ENCODE results near the gene CKMT2. TPM values are rescaled to one million over a fixed set of nuclear protein-coding genes. Genes with fewer than 3 reads are reported as not detected.

CKMT2 gene
- total and polyA plus RNA-seq, 7 donors, result 0.96 to 11.1 (median 4.6) TPM

DNA sequence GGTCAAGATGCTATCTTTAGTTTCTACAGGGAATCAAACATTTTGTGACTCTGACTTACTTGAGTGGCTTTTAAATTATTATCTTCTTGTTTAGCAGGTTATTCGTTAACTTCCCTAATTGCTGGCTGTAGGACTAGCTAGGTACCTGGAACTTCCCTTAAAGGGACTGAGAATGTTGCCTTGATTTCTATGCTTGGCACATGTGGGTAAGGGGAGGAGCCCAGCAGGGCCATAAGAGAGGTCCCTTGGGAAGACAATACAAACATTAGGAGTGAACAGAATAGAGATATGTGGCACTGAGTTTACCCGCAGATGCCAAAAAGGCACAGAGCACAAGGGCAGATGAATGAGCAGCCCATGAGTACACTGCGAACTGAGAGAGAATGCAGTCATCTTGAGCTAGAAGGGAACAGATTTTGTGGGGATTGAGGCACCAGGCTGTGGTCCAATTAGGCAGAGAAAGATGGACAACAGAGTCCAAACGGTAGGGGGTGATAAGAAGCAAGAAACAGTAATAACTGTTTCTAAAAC, 9.8 kb downstream of the CKMT2 start:
- Histone ChIP-seq H3K27ac (no peak overlapping the region), H3K36me3 (no peaks in the 10 kb centered on the region), H3K27me3 (no peaks in the 10 kb centered on the region), H3K4me3 (no peak overlapping the region), H3K9me3 (no peaks in the 10 kb centered on the region), H3K4me1 (peaks cover 0 to 14% (median 7%) of the 10 kb centered on the region in 4 donors)
- intact Hi-C loops (cut with DNase I), result no loop called here
- TF ChIP-seq CTCF (IDR thresholded peaks at IDR 0.05), result no peak
- no peak for TF ChIP-seq EP300 (IDR thresholded peaks at IDR 0.05)
- TF ChIP-seq POLR2A (IDR thresholded peaks at IDR 0.05), result no peak
- TF ChIP-seq POLR2AphosphoS5 (IDR thresholded peaks at IDR 0.05), result no peak
- no peak for DNase-seq
- 42 to 66% methylated on average over 4 of the region's 4 CpGs for WGBS, 2 donors

DNA sequence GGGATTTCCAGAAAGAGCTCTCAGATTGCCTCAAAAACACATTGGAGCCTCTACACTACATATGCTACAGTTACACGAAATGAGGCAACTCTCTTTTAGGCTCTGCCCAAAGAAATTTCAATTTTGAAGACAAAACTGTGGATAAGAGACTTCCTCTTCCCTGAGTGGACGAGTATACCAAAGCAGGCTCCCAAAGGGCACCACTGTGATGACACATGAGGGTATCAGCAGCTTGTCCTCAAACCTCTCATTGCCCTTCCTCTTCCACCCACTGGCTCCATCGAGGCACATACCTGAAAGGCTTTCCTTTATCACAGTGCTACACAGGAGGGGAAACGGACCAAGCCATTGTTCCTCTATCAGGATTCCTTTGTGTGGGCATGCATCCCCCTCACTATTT, 11.3 kb downstream of the CKMT2 start:
- H3K4me1 ChIP-seq, result peaks cover 0 to 26% (median 12%) of the 10 kb centered on the region in 4 donors
- TF ChIP-seq POLR2AphosphoS5 (IDR thresholded peaks at IDR 0.05) (no peak), CTCF (IDR thresholded peaks at IDR 0.05) (no peak), EP300 (IDR thresholded peaks at IDR 0.05) (no peak), POLR2A (IDR thresholded peaks at IDR 0.05) (no peak)

DNA sequence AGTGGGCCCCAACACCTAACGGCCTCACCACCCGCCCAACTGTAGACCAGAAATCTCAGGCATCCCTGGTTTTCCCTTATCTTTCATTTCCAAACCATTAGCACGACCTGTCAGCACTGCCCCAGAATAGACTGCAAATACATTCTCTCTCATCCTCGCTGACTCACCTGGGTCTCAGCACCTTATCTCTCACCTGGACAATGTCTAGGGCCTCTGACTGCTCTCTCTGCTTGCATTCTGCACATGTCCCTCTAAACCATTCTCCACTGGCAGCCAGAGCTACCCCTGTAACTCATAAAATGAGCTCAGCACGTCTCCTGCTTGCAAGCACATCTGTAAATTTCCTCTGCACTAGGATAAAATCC, 12.7 kb downstream of the CKMT2 start:
- Histone ChIP-seq H3K36me3 (no peaks in the 10 kb centered on the region), H3K27me3 (no peaks in the 10 kb centered on the region), H3K27ac (no peak overlapping the region), H3K9me3 (no peaks in the 10 kb centered on the region), H3K4me3 (no peak overlapping the region), H3K4me1 (peaks cover 0 to 26% (median 12%) of the 10 kb centered on the region in 4 donors)
- 88 to 91% methylated on average over 5 of the region's 5 CpGs for WGBS, 2 donors
- TF ChIP-seq EP300 (IDR thresholded peaks at IDR 0.05) (no peak), CTCF (IDR thresholded peaks at IDR 0.05) (no peak), POLR2AphosphoS5 (IDR thresholded peaks at IDR 0.05) (no peak)
- intact Hi-C loops (cut with DNase I), result no loop called here
- no peak for DNase-seq

More for the DNA sequence above, 11.3 kb downstream of the CKMT2 start:
- WGBS, 2 donors, result 90 to 91% methylated on average over 4 of the region's 4 CpGs
- no peak overlapping the region for H3K4me3 ChIP-seq
- H3K9me3 ChIP-seq, result no peaks in the 10 kb centered on the region
- intact Hi-C loops (cut with DNase I), result no loop called here
- H3K36me3 ChIP-seq, result no peaks in the 10 kb centered on the region
- H3K27me3 ChIP-seq, result no peaks in the 10 kb centered on the region
- H3K27ac ChIP-seq, result no peak overlapping the region
- DNase-seq, result no peak

DNA sequence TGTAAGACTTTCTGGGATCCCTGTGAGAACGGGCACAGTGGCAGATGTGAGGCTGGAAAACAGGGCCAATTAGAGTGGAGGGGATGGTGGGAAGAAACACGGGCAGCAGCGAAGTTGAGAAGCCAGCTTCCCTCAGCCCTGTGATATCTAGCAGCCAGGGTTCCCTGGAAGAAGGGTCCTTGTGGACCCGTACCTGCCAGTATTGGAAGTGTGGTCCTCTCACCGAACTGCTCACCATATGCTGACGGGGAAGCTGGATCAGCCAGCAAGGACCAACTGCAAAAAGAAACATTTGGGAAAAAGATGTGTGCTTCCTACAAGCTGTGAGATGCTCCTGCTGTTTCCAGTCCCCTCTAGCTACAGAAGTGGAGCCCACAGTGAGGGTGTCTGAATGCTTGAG, 13.6 kb downstream of the CKMT2 start:
- DNase-seq, result no peak
- Histone ChIP-seq H3K9me3 (no peaks in the 10 kb centered on the region), H3K36me3 (no peaks in the 10 kb centered on the region), H3K4me3 (no peak overlapping the region), H3K27ac (no peak overlapping the region), H3K4me1 (peaks cover 0 to 28% (median 12%) of the 10 kb centered on the region in 4 donors), H3K27me3 (no peaks in the 10 kb centered on the region)
- intact Hi-C loops (cut with DNase I), result no loop called here
- TF ChIP-seq POLR2AphosphoS5 (IDR thresholded peaks at IDR 0.05) (no peak), POLR2A (IDR thresholded peaks at IDR 0.05) (no peak), EP300 (IDR thresholded peaks at IDR 0.05) (no peak), CTCF (IDR thresholded peaks at IDR 0.05) (no peak)
- 95 to 96% methylated on average over 6 of the region's 6 CpGs for WGBS, 2 donors

GRCh38 chr5:81247441-81247972, 14.4 kb downstream of the CKMT2 start:
- intact Hi-C loops (cut with DNase I), result no loop called here
- Histone ChIP-seq H3K27ac (no peak overlapping the region), H3K27me3 (no peaks in the 10 kb centered on the region), H3K36me3 (peaks cover 0 to 2% (median 0%) of the 10 kb centered on the region in 4 donors), H3K4me3 (no peak overlapping the region), H3K4me1 (peaks cover 0 to 32% (median 12%) of the 10 kb centered on the region in 4 donors), H3K9me3 (no peaks in the 10 kb centered on the region)
- TF ChIP-seq EP300 (IDR thresholded peaks at IDR 0.05) (no peak), CTCF (IDR thresholded peaks at IDR 0.05) (no peak), POLR2A (IDR thresholded peaks at IDR 0.05) (no peak)
- 91 to 92% methylated on average over 3 of the region's 3 CpGs for WGBS, 2 donors
- DNase-seq, result no peak
